SK-N-SH treated with all-trans-retinoic acid at 6 μM for 48 hours (cell line): ENCODE measurements around the gene CHTF8.

Experiments
- BACH2 ChIP-seq: fragments of 250-450 bp; sonication (Bioruptor Pico); IDR thresholded peaks from 2 replicates; pipeline ENCODE4 v1.9.0; 2021; ENCODE audit warnings: mild to moderate bottlenecking, borderline replicate concordance
- CSDC2 ChIP-seq: fragments of 250-450 bp; sonication (Bioruptor Pico); IDR thresholded peaks from 2 replicates; pipeline ENCODE4 v1.5.0; 2020; ENCODE audit warnings: mild to moderate bottlenecking, moderate library complexity
- ISL1 ChIP-seq: fragments of 250-450 bp; sonication (Bioruptor Pico); IDR thresholded peaks from 2 replicates; pipeline ENCODE4 v2.1.2; 2022; ENCODE audit warnings: mild to moderate bottlenecking, moderate library complexity
- OSR1 ChIP-seq: fragments of 250-450 bp; sonication (Bioruptor Pico); IDR thresholded peaks from 2 replicates; pipeline ENCODE4 v1.8.0; 2022; ENCODE audit warnings: moderate library complexity, mild to moderate bottlenecking, inconsistent platforms
- PPARA ChIP-seq: fragments of 250-450 bp; sonication (Bioruptor Pico); IDR thresholded peaks from 2 replicates; pipeline ENCODE4 v1.5.0; 2020; ENCODE audit warnings: mild to moderate bottlenecking, borderline replicate concordance
- TOX ChIP-seq: fragments of 250-450 bp; sonication (Bioruptor Pico); IDR thresholded peaks from 2 replicates; pipeline ENCODE4 v1.8.0; 2021; ENCODE audit warnings: mild to moderate bottlenecking, moderate library complexity, borderline replicate concordance
- ZC3H10 ChIP-seq: fragments of 250-450 bp; sonication (Bioruptor Pico); IDR thresholded peaks from 2 replicates; pipeline ENCODE4 v1.5.1; 2021; ENCODE audit warnings: mild to moderate bottlenecking, moderate library complexity
- ZFP3 ChIP-seq: fragments of 250-450 bp; sonication (Bioruptor Pico); IDR thresholded peaks from 2 replicates; pipeline ENCODE4 v1.5.0; 2020; ENCODE audit warnings: mild to moderate bottlenecking, moderate library complexity
- ZFP30 ChIP-seq: fragments of 450-650 bp; formaldehyde crosslinking; IDR thresholded peaks from 2 replicates; pipeline ENCODE4 v1.5.0; 2022; ENCODE audit warnings: mild to moderate bottlenecking, moderate library complexity
- ZNF70 ChIP-seq: fragments of 450-650 bp; formaldehyde crosslinking; IDR thresholded peaks from 2 replicates; pipeline ENCODE4 v1.5.0; 2020; ENCODE audit warnings: mild to moderate bottlenecking, moderate library complexity
- TF ChIP-seq, protein P1 (sequence below): fragments of 250-450 bp; sonication (Bioruptor Pico); IDR thresholded peaks from 2 replicates; pipeline ENCODE4 v1.5.0; 2020; ENCODE audit warnings: mild to moderate bottlenecking, moderate library complexity
- TF ChIP-seq, protein P2 (sequence below): fragments of 250-450 bp; sonication (Bioruptor Pico); IDR thresholded peaks from 2 replicates; pipeline ENCODE4 v1.8.0; 2021; ENCODE audit warnings: low read depth, mild to moderate bottlenecking, moderate library complexity, borderline replicate concordance
- TF ChIP-seq, protein P3 (sequence below): fragments of 250-450 bp; sonication (Bioruptor Pico); IDR thresholded peaks from 2 replicates; pipeline ENCODE4 v1.5.1; 2021; ENCODE audit warnings: mild to moderate bottlenecking, moderate library complexity

DNA sequence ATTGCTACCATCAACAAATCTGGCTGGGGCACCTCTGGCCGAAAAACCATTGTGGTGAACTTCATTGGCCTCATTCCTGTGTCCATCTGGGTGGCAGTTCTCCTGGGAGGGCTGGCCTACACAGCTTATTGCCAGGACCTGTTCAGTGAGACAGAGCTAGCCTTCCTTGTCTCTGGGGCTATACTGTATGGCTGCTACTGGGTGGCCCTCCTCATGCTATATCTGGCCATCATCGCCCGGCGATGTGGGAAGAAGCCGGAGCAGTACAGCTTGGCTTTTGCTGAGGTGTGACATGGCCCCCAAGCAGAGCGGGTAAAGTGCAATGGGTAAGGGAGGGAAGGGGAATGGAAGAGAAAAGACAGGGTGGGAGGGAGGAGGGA lies 17.4 kb downstream of the CHTF8 start:
- TF ChIP-seq PPARA (CRISPR knock-in tag): no peak
- TF ChIP-seq BACH2 (CRISPR knock-in tag): no peak
- TF ChIP-seq, protein P1, sequence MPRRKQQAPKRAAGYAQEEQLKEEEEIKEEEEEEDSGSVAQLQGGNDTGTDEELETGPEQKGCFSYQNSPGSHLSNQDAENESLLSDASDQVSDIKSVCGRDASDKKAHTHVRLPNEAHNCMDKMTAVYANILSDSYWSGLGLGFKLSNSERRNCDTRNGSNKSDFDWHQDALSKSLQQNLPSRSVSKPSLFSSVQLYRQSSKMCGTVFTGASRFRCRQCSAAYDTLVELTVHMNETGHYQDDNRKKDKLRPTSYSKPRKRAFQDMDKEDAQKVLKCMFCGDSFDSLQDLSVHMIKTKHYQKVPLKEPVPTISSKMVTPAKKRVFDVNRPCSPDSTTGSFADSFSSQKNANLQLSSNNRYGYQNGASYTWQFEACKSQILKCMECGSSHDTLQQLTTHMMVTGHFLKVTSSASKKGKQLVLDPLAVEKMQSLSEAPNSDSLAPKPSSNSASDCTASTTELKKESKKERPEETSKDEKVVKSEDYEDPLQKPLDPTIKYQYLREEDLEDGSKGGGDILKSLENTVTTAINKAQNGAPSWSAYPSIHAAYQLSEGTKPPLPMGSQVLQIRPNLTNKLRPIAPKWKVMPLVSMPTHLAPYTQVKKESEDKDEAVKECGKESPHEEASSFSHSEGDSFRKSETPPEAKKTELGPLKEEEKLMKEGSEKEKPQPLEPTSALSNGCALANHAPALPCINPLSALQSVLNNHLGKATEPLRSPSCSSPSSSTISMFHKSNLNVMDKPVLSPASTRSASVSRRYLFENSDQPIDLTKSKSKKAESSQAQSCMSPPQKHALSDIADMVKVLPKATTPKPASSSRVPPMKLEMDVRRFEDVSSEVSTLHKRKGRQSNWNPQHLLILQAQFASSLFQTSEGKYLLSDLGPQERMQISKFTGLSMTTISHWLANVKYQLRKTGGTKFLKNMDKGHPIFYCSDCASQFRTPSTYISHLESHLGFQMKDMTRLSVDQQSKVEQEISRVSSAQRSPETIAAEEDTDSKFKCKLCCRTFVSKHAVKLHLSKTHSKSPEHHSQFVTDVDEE (CRISPR knock-in tag): no peak
- TF ChIP-seq, protein P2, sequence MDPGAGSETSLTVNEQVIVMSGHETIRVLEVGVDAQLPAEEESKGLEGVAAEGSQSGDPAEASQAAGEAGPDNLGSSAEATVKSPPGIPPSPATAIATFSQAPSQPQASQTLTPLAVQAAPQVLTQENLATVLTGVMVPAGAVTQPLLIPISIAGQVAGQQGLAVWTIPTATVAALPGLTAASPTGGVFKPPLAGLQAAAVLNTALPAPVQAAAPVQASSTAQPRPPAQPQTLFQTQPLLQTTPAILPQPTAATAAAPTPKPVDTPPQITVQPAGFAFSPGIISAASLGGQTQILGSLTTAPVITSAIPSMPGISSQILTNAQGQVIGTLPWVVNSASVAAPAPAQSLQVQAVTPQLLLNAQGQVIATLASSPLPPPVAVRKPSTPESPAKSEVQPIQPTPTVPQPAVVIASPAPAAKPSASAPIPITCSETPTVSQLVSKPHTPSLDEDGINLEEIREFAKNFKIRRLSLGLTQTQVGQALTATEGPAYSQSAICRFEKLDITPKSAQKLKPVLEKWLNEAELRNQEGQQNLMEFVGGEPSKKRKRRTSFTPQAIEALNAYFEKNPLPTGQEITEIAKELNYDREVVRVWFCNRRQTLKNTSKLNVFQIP: no peak
- TF ChIP-seq ISL1 (CRISPR knock-in tag): no peak
- no peak for TF ChIP-seq TOX (CRISPR knock-in tag)
- TF ChIP-seq ZFP3 (CRISPR knock-in tag): no peak
- TF ChIP-seq, protein P3, sequence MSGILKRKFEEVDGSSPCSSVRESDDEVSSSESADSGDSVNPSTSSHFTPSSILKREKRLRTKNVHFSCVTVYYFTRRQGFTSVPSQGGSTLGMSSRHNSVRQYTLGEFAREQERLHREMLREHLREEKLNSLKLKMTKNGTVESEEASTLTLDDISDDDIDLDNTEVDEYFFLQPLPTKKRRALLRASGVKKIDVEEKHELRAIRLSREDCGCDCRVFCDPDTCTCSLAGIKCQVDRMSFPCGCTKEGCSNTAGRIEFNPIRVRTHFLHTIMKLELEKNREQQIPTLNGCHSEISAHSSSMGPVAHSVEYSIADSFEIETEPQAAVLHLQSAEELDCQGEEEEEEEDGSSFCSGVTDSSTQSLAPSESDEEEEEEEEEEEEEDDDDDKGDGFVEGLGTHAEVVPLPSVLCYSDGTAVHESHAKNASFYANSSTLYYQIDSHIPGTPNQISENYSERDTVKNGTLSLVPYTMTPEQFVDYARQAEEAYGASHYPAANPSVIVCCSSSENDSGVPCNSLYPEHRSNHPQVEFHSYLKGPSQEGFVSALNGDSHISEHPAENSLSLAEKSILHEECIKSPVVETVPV (CRISPR knock-in tag): no peak
- no peak for TF ChIP-seq ZC3H10 (CRISPR knock-in tag)
- TF ChIP-seq ZFP30 (CRISPR knock-in tag): no peak
- TF ChIP-seq CSDC2: no peak
- TF ChIP-seq ZNF70 (CRISPR knock-in tag): no peak
- no peak for TF ChIP-seq OSR1
